GM12878 (cell line): ENCODE results near the gene SMCP. TPM values are rescaled to one million over a fixed set of nuclear protein-coding genes. Genes with fewer than 3 reads are reported as not detected.

Experiments used
- ATAC-seq: fragments of 200-7000 bp; cut with Tn5 transposase; 3 replicates; pipeline ENCODE4 v1.9.1; 2020; ENCODE audit warnings: mild to moderate bottlenecking, moderate library complexity
- BruUV-seq: library from RNA; stranded (reverse); fragments of 400-500 nt; replicated peaks from 2 replicates; lab custom pipeline; 2021; lab: Mats Ljungman, UMichigan
- CTCF ChIA-PET: fragments of 300-600 bp; sonication (Branson Sonifier 250); formaldehyde crosslinking; extraction: SDS; loops from one replicate; lab custom pipeline; 2021; ENCODE audit warnings: inconsistent platforms; lab: Yijun Ruan, JAX
- POLR2A ChIA-PET: fragments of 350-600 bp; formaldehyde crosslinking; extraction: SDS; loops from one replicate; lab custom pipeline; 2021; ENCODE audit warnings: inconsistent platforms; lab: Charles Lee
- RAD21 ChIA-PET: fragments of 300-600 bp; sonication (Branson Sonifier 250); formaldehyde crosslinking; loops from one replicate; lab custom pipeline; 2023; ENCODE audit warnings: antibody characterized with exemption; ENCODE audit not compliant: unreplicated experiment; lab: Charles Lee
- SMC1A ChIA-PET: fragments of 300-600 bp; sonication (Branson Sonifier 250); formaldehyde crosslinking; loops from one replicate; lab custom pipeline; 2023; ENCODE audit not compliant: unreplicated experiment, uncharacterized antibody; lab: Charles Lee
- DNase-seq: peaks from one replicate; pipeline ENCODE4 v3.0.0-alpha.2; 2011; ENCODE audit warnings: low read depth, low spot score
- FAIRE-seq: peaks from 3 replicates; lab custom pipeline; 2011; peaks lifted over from hg19 to GRCh38; lab: Jason Lieb, UNC
- H2AFZ ChIP-seq: 2 replicates; pipeline ENCODE4 v1.6.0; 2011; ENCODE audit warnings: low read depth, low read length, control low read depth; ENCODE audit not compliant: control insufficient read depth
- H3K27ac ChIP-seq: 2 replicates; pipeline ENCODE4 v1.5.1; 2011; ENCODE audit warnings: control low read depth; ENCODE audit not compliant: control insufficient read depth, insufficient read depth
- H3K27me3 ChIP-seq, 2 experiments: replicated peaks in 1 of 2; 2 replicates each; pipeline versions ENCODE4 v1.6.0 to v1.6.1; 2011; ENCODE audit warnings: low read length in 1 of 2; ENCODE audit not compliant: control insufficient read depth in 2 of 2, insufficient read depth in 2 of 2
- H3K36me3 ChIP-seq, 2 experiments: 2 replicates each; pipeline ENCODE4 v1.5.1; 2011; ENCODE audit warnings: low read length in 1 of 2; ENCODE audit not compliant: control insufficient read depth in 2 of 2, insufficient read depth in 2 of 2
- H3K4me1 ChIP-seq: 2 replicates; pipeline ENCODE4 v1.6.1; 2011; ENCODE audit warnings: mild to moderate bottlenecking, low read length, moderate library complexity, mixed read lengths; ENCODE audit not compliant: control insufficient read depth, insufficient read depth
- H3K4me2 ChIP-seq: 2 replicates; pipeline ENCODE4 v1.6.0; 2011; ENCODE audit warnings: control low read depth; ENCODE audit not compliant: control insufficient read depth, insufficient read depth
- H3K4me3 ChIP-seq: fragments of 200-600 bp; sonication (generic); 2 replicates; pipeline ENCODE4 v1.5.1; 2016
- H3K79me2 ChIP-seq: 2 replicates; pipeline ENCODE4 v1.6.0; 2011; ENCODE audit warnings: low read length; ENCODE audit not compliant: control insufficient read depth, insufficient read depth
- H3K9ac ChIP-seq: 2 replicates; pipeline ENCODE4 v1.8.0; 2011; ENCODE audit warnings: low read length, control low read depth, mixed read lengths; ENCODE audit not compliant: control insufficient read depth, insufficient read depth
- H3K9me3 ChIP-seq: replicated peaks from 3 replicates; pipeline ENCODE4 v1.5.1; 2011; ENCODE audit warnings: mild to moderate bottlenecking, low read length; ENCODE audit not compliant: control insufficient read depth, insufficient read depth
- H4K20me1 ChIP-seq: 2 replicates; pipeline ENCODE4 v1.6.0; 2011; ENCODE audit not compliant: control insufficient read depth, insufficient read depth
- CREB1 ChIP-seq: IDR thresholded peaks from 2 replicates; pipeline ENCODE4 v1.6.1; 2012; ENCODE audit warnings: low read depth, mild to moderate bottlenecking, inconsistent platforms
- MYC ChIP-seq: IDR thresholded peaks from 2 replicates; pipeline ENCODE4 v1.6.1; 2011; ENCODE audit warnings: mild to moderate bottlenecking, low read length, moderate library complexity, inconsistent platforms; ENCODE audit not compliant: insufficient read depth, insufficient replicate concordance, insufficient read length, severe bottlenecking
- NBN ChIP-seq: fragments of 450-650 bp; IDR thresholded peaks from 2 replicates; pipeline ENCODE4 v1.6.1; 2016
- TAF1 ChIP-seq: IDR thresholded peaks from 2 replicates; pipeline ENCODE4 v1.6.1; 2011; ENCODE audit warnings: mild to moderate bottlenecking, low read depth, low read length, borderline replicate concordance
- ZNF592 ChIP-seq: fragments of 450-650 bp; IDR thresholded peaks from 2 replicates; pipeline ENCODE4 v1.6.1; 2017; ENCODE audit warnings: mild to moderate bottlenecking, moderate library complexity
- WGBS: methylation state at CpG from one replicate; pipeline ENCODE4 v1.1.6; 2016; ENCODE audit warnings: low lambda C conversion rate; ENCODE audit not compliant: insufficient replicate concordance, insufficient coverage; ENCODE audit errors: missing lambda C conversion rate; 5-methylcytosine and 5-hydroxymethylcytosine counted together
- in situ Hi-C: fragments of 300-500 bp; cut with MboI; formaldehyde crosslinking; loops from 9 replicates; pipeline ENCODE4 v1.14.3; 2018; ENCODE audit warnings: mixed read lengths
- intact Hi-C: fragments of 100-400 bp; cut with micrococcal nuclease; formaldehyde crosslinking; loops from one replicate; pipeline ENCODE4 v1.14.2; 2022; ENCODE audit not compliant: unreplicated experiment
- polyA plus RNA-seq, 11 experiments: library from polyadenylated mRNA; depleted of rRNA in 4 of 11; unstranded in 6 of 11; stranded (reverse) in 5 of 11; fragments of >200 nt; fragmentation: Nextera tagmentation in 4 of 11; fragmentation: Illumina TruSeq in 1 of 11; extraction: Ambion mirVana in 4 of 11; extraction: Trizol in 1 of 11; gene quantifications; 1 replicate in 1 of 11; 2 replicates in 10 of 11; pipeline versions ENCODE4 v1.2.1 to v1.2.3, GENCODE V29; 2011 to 2016; ENCODE audit warnings: inconsistent platforms in 2 of 11, missing spikeins in 2 of 11, low read depth in 1 of 11
- total RNA-seq, 4 experiments: library from RNA; depleted of rRNA in 3 of 4; stranded (reverse); fragments of >200 nt in 3 of 4; fragmentation: Illumina TruSeq in 1 of 4; extraction: Trizol in 1 of 4; gene quantifications; 2 replicates each; pipeline versions ENCODE4 v1.2.1 to v1.2.3, GENCODE V29; 2013 to 2021
- TF ChIP-seq, protein P1 (sequence below): fragments of 450-650 bp; IDR thresholded peaks from 2 replicates; pipeline ENCODE4 v1.6.1; 2017; ENCODE audit warnings: low read depth, mild to moderate bottlenecking, moderate library complexity

SMCP gene
- total and polyA plus RNA-seq, 10 of the 15 experiments (the other 5 are each of a cell fraction or from before 2014, with no cell fraction given): 0.16 to 0.69 (median 0.27) TPM; not detected in 7

- TF ChIP-seq, protein P1, sequence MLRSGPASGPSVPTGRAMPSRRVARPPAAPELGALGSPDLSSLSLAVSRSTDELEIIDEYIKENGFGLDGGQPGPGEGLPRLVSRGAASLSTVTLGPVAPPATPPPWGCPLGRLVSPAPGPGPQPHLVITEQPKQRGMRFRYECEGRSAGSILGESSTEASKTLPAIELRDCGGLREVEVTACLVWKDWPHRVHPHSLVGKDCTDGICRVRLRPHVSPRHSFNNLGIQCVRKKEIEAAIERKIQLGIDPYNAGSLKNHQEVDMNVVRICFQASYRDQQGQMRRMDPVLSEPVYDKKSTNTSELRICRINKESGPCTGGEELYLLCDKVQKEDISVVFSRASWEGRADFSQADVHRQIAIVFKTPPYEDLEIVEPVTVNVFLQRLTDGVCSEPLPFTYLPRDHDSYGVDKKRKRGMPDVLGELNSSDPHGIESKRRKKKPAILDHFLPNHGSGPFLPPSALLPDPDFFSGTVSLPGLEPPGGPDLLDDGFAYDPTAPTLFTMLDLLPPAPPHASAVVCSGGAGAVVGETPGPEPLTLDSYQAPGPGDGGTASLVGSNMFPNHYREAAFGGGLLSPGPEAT: no peak
Observed at GRCh38 chr1:152932170-152932811, 54.2 kb downstream of the SMCP start (continued).

GRCh38 chr1:152933196-152933595 is 55.1 kb downstream of the SMCP start:
- WGBS: 0% methylated on average over 2 of the region's 2 CpGs
- intact Hi-C loops (no loop called here), in situ Hi-C loops (no loop called here)
- Histone ChIP-seq H3K9ac (no peak overlapping the region), H4K20me1 (no peaks in the 10 kb centered on the region), H3K9me3 (no peaks in the 10 kb centered on the region), H3K27me3 (peaks cover 0 to 2% of the 10 kb centered on the region in 2 experiments; a peak in 2 of 4 replicates), H3K4me1 (no peaks in the 10 kb centered on the region), H3K27ac (no peak overlapping the region), H2AFZ (no peak overlapping the region), H3K36me3 (no peaks in the 10 kb centered on the region), H3K4me2 (no peak overlapping the region), H3K4me3 (no peak overlapping the region), H3K79me2 (no peaks in the 10 kb centered on the region)
- ChIA-PET CTCF (interaction anchor here (1.4 kb wide), 1 partner anchor 63 kb away, joined by 6 read pairs; no protein-coding TSS in a partner anchor), SMC1A (no interaction called here), RAD21 (no interaction called here), POLR2A (interaction anchor here (1.2 kb wide), 1 partner anchor 20 kb away, joined by 3 read pairs; no protein-coding TSS in a partner anchor)
- no peak for FAIRE-seq
- no TSS peak for BruUV-seq
- TF ChIP-seq ZNF592: no peak
- TF ChIP-seq TAF1: no peak
- no peak for TF ChIP-seq NBN
- TF ChIP-seq MYC: no peak
- TF ChIP-seq CREB1: no peak
- ATAC-seq: no peak
- no peak for DNase-seq

Other genes with a start within 250 kb of the SMCP start
Only the 7 nearest of the 25 such genes appear.
- 0.23 and 1.5 TPM in 2 replicates for gene LCE1C, start 71.7 kb upstream of the SMCP start, total RNA-seq (2014; rRNA removed)
- not detected in 2 replicates for gene LCE1C, start 71.7 kb upstream of the SMCP start, total RNA-seq (2014; rRNA removed; fragmentation: Illumina TruSeq; extraction: Trizol)
- 0.77 and 1.7 TPM in 2 replicates for gene LCE1C, start 71.7 kb upstream of the SMCP start, total RNA-seq (2021)
- 0.15 and 0.45 TPM in 2 replicates for gene LCE1C, start 71.7 kb upstream of the SMCP start, polyA plus RNA-seq (2011; rRNA removed)
- not detected in 2 replicates for gene LCE1C, start 71.7 kb upstream of the SMCP start, polyA plus RNA-seq (2014; fragmentation: Illumina TruSeq; extraction: Trizol)
- gene LCE1C, start 71.7 kb upstream of the SMCP start, polyA plus RNA-seq (2014; fragmentation: Nextera tagmentation; extraction: Ambion mirVana): not detected
- gene LCE1C, start 71.7 kb upstream of the SMCP start, polyA plus RNA-seq (2014; rRNA removed): 1.00 and 1.2 TPM in 2 replicates
- 1 to 10 TPM; 2.5 to 4.1 TPM for gene LCE1C, start 71.7 kb upstream of the SMCP start, polyA plus RNA-seq (2016; fragmentation: Nextera tagmentation; extraction: Ambion mirVana)
- 0.16 TPM in 1 of 2 replicates, not detected in the other for gene LCE1B, start 66.4 kb upstream of the SMCP start, total RNA-seq (2014; rRNA removed)
- 0.18 and 0.36 TPM in 2 replicates for gene LCE1B, start 66.4 kb upstream of the SMCP start, total RNA-seq (2014; rRNA removed; fragmentation: Illumina TruSeq; extraction: Trizol)
- gene LCE1B, start 66.4 kb upstream of the SMCP start, total RNA-seq (2021): 0.74 TPM in 1 of 2 replicates, not detected in the other
- 0.66 and 0.86 TPM in 2 replicates for gene LCE1B, start 66.4 kb upstream of the SMCP start, polyA plus RNA-seq (2011; rRNA removed)
- 0.13 and 0.73 TPM in 2 replicates for gene LCE1B, start 66.4 kb upstream of the SMCP start, polyA plus RNA-seq (2014; fragmentation: Illumina TruSeq; extraction: Trizol)
- gene LCE1B, start 66.4 kb upstream of the SMCP start, polyA plus RNA-seq (2014; fragmentation: Nextera tagmentation; extraction: Ambion mirVana): under 1 TPM in 1 of 2 experiments, not detected in 1; 0.20 TPM
- gene LCE1B, start 66.4 kb upstream of the SMCP start, polyA plus RNA-seq (2014; rRNA removed): 0.44 and 0.45 TPM in 2 replicates
- 1 to 10 TPM; 2.4 to 3.3 TPM for gene LCE1B, start 66.4 kb upstream of the SMCP start, polyA plus RNA-seq (2016; fragmentation: Nextera tagmentation; extraction: Ambion mirVana)
- gene LCE1A, start 50.8 kb upstream of the SMCP start, total RNA-seq (2014; rRNA removed): not detected in 2 replicates
- not detected in 2 replicates for gene LCE1A, start 50.8 kb upstream of the SMCP start, total RNA-seq (2014; rRNA removed; fragmentation: Illumina TruSeq; extraction: Trizol)
- gene LCE1A, start 50.8 kb upstream of the SMCP start, total RNA-seq (2021): not detected in 2 replicates
- gene LCE1A, start 50.8 kb upstream of the SMCP start, polyA plus RNA-seq (2011; rRNA removed): not detected in 2 replicates
- not detected in 2 replicates for gene LCE1A, start 50.8 kb upstream of the SMCP start, polyA plus RNA-seq (2014; fragmentation: Illumina TruSeq; extraction: Trizol)
- not detected for gene LCE1A, start 50.8 kb upstream of the SMCP start, polyA plus RNA-seq (2014; fragmentation: Nextera tagmentation; extraction: Ambion mirVana)
- not detected in 2 replicates for gene LCE1A, start 50.8 kb upstream of the SMCP start, polyA plus RNA-seq (2014; rRNA removed)
- not detected for gene LCE1A, start 50.8 kb upstream of the SMCP start, polyA plus RNA-seq (2016; fragmentation: Nextera tagmentation; extraction: Ambion mirVana)
- 0.45 TPM in 1 of 2 replicates, not detected in the other for gene LCE6A, start 35.5 kb upstream of the SMCP start, total RNA-seq (2014; rRNA removed)
- not detected in 2 replicates for gene LCE6A, start 35.5 kb upstream of the SMCP start, total RNA-seq (2014; rRNA removed; fragmentation: Illumina TruSeq; extraction: Trizol)
- gene LCE6A, start 35.5 kb upstream of the SMCP start, total RNA-seq (2021): not detected in 2 replicates
- not detected in 2 replicates for gene LCE6A, start 35.5 kb upstream of the SMCP start, polyA plus RNA-seq (2011; rRNA removed)
- gene LCE6A, start 35.5 kb upstream of the SMCP start, polyA plus RNA-seq (2014; fragmentation: Illumina TruSeq; extraction: Trizol): not detected in 2 replicates
- gene LCE6A, start 35.5 kb upstream of the SMCP start, polyA plus RNA-seq (2014; fragmentation: Nextera tagmentation; extraction: Ambion mirVana): not detected
- not detected in 2 replicates for gene LCE6A, start 35.5 kb upstream of the SMCP start, polyA plus RNA-seq (2014; rRNA removed)
- not detected for gene LCE6A, start 35.5 kb upstream of the SMCP start, polyA plus RNA-seq (2016; fragmentation: Nextera tagmentation; extraction: Ambion mirVana)
- not detected in 2 replicates for gene LCE7A, start 18.3 kb upstream of the SMCP start, total RNA-seq (2014; rRNA removed)
- not detected in 2 replicates for gene LCE7A, start 18.3 kb upstream of the SMCP start, total RNA-seq (2014; rRNA removed; fragmentation: Illumina TruSeq; extraction: Trizol)
- not detected in 2 replicates for gene LCE7A, start 18.3 kb upstream of the SMCP start, total RNA-seq (2021)
- not detected in 2 replicates for gene LCE7A, start 18.3 kb upstream of the SMCP start, polyA plus RNA-seq (2011; rRNA removed)
- gene LCE7A, start 18.3 kb upstream of the SMCP start, polyA plus RNA-seq (2014; fragmentation: Illumina TruSeq; extraction: Trizol): not detected in 2 replicates
- gene LCE7A, start 18.3 kb upstream of the SMCP start, polyA plus RNA-seq (2014; fragmentation: Nextera tagmentation; extraction: Ambion mirVana): not detected
- gene LCE7A, start 18.3 kb upstream of the SMCP start, polyA plus RNA-seq (2014; rRNA removed): not detected in 2 replicates
- gene LCE7A, start 18.3 kb upstream of the SMCP start, polyA plus RNA-seq (2016; fragmentation: Nextera tagmentation; extraction: Ambion mirVana): not detected
- gene IVL, start 30.2 kb downstream of the SMCP start, total RNA-seq (2014; rRNA removed): 19.5 and 20.5 TPM in 2 replicates
- 10.7 and 11.4 TPM in 2 replicates for gene IVL, start 30.2 kb downstream of the SMCP start, total RNA-seq (2014; rRNA removed; fragmentation: Illumina TruSeq; extraction: Trizol)
- gene IVL, start 30.2 kb downstream of the SMCP start, total RNA-seq (2021): 12.1 and 12.2 TPM in 2 replicates
- gene IVL, start 30.2 kb downstream of the SMCP start, polyA plus RNA-seq (2011; rRNA removed): 1.6 and 2.1 TPM in 2 replicates
- 8.4 and 14.8 TPM in 2 replicates for gene IVL, start 30.2 kb downstream of the SMCP start, polyA plus RNA-seq (2014; fragmentation: Illumina TruSeq; extraction: Trizol)
- gene IVL, start 30.2 kb downstream of the SMCP start, polyA plus RNA-seq (2014; fragmentation: Nextera tagmentation; extraction: Ambion mirVana): 1 to 10 TPM; 1.4 to 2.9 TPM
- gene IVL, start 30.2 kb downstream of the SMCP start, polyA plus RNA-seq (2014; rRNA removed): 20.3 and 22.2 TPM in 2 replicates
- 10 to 100 TPM; 17.0 to 17.6 TPM for gene IVL, start 30.2 kb downstream of the SMCP start, polyA plus RNA-seq (2016; fragmentation: Nextera tagmentation; extraction: Ambion mirVana)
- not detected in 2 replicates for gene SPRR5, start 68.9 kb downstream of the SMCP start, total RNA-seq (2014; rRNA removed)
- not detected in 2 replicates for gene SPRR5, start 68.9 kb downstream of the SMCP start, total RNA-seq (2014; rRNA removed; fragmentation: Illumina TruSeq; extraction: Trizol)
- gene SPRR5, start 68.9 kb downstream of the SMCP start, total RNA-seq (2021): not detected in 2 replicates
- not detected in 2 replicates for gene SPRR5, start 68.9 kb downstream of the SMCP start, polyA plus RNA-seq (2011; rRNA removed)
- not detected in 2 replicates for gene SPRR5, start 68.9 kb downstream of the SMCP start, polyA plus RNA-seq (2014; fragmentation: Illumina TruSeq; extraction: Trizol)
- gene SPRR5, start 68.9 kb downstream of the SMCP start, polyA plus RNA-seq (2014; fragmentation: Nextera tagmentation; extraction: Ambion mirVana): not detected
- gene SPRR5, start 68.9 kb downstream of the SMCP start, polyA plus RNA-seq (2014; rRNA removed): not detected in 2 replicates
- gene SPRR5, start 68.9 kb downstream of the SMCP start, polyA plus RNA-seq (2016; fragmentation: Nextera tagmentation; extraction: Ambion mirVana): not detected